ENCODE data around the gene MNT. TPM values are rescaled to one million over a fixed set of nuclear protein-coding genes. Genes with fewer than 3 reads are reported as not detected.
"Not testable (repeated sequence)": the region's sequence is repeated elsewhere in the genome, so short reads cannot be mapped to it uniquely, and the experiment has no call there.

Gene MNT
- polyA plus RNA-seq, 2 of the 4 experiments (the other 2 are of a cell fraction) = 4.5 to 25.9 TPM

- POLR2A ChIA-PET = no interaction called here
These were observed 48.6 kb upstream of the MNT start for GRCh38 chr17:2449486-2449885.

GRCh38 chr17:2447479-2447878 is 46.6 kb upstream of the MNT start:
- POLR2A ChIA-PET; H3K9me3 ChIP-seq; CTCF ChIA-PET; ATAC-seq; DNase-seq (ENCODE audit: low read depth in 1 of 2, low spot score in 1 of 2); H3K4me2 ChIP-seq; H3K4me3 ChIP-seq; H3K27ac ChIP-seq; FAIRE-seq; H3K4me1 ChIP-seq: not testable (repeated sequence)
- WGBS (ENCODE audit: missing lambda C conversion rate) = no CpG with 5 or more reads among the region's 29 CpGs

More at GRCh38 chr17:2449486-2449885, 48.6 kb upstream of the MNT start:
- FAIRE-seq = no peak
- 94% methylated on average over 2 of the region's 2 CpGs for WGBS (ENCODE audit: missing lambda C conversion rate)
- no peak overlapping the region for H3K27ac ChIP-seq
- H3K4me2 ChIP-seq = no peak overlapping the region
- ATAC-seq = no peak
- H3K4me1 ChIP-seq = no peaks in the 10 kb centered on the region; the same call in 2 of the 3 replicates
- H3K4me3 ChIP-seq = no peak overlapping the region
- DNase-seq (ENCODE audit: low read depth in 1 of 2, low spot score in 1 of 2) = no peak
- no peaks in the 10 kb centered on the region; the same call in 2 of the 3 replicates for H3K9me3 ChIP-seq
- TF ChIP-seq SREBF2 (IDR thresholded peaks at IDR 0.05) (no peak), FOSB (CRISPR knock-in tag; IDR thresholded peaks at IDR 0.05) (no peak), RAD21 (conservative IDR thresholded peaks at IDR 0.05 in 1 of 2, IDR thresholded peaks at IDR 0.05 in 1 of 2) (no peak), ATOH8 (CRISPR knock-in tag; IDR thresholded peaks at IDR 0.05; ENCODE audit: low read depth) (no peak), ELK1 (IDR thresholded peaks at IDR 0.05; ENCODE audit: low read depth, low read length) (no peak), MYC (IDR thresholded peaks at IDR 0.05; ENCODE audit: borderline replicate concordance, low read length) (no peak), HOXA7 (CRISPR knock-in tag; IDR thresholded peaks at IDR 0.05) (no peak), MAFK (IDR thresholded peaks at IDR 0.05; ENCODE audit: partially characterized antibody) (no peak), HES2 (IDR thresholded peaks at IDR 0.05) (no peak), TP53 (CRISPR knock-in tag; IDR thresholded peaks at IDR 0.05) (no peak), MAZ (IDR thresholded peaks at IDR 0.05; ENCODE audit: borderline replicate concordance, low read depth, low read length) (no peak), CHD2 (IDR thresholded peaks at IDR 0.05; ENCODE audit: low read length, partially characterized antibody) (no peak), NPAS2 (CRISPR knock-in tag; IDR thresholded peaks at IDR 0.05; ENCODE audit: borderline replicate concordance) (no peak), NFE2L2 (conservative IDR thresholded peaks at IDR 0.05; ENCODE audit: low read length) (no peak), POLR2A (IDR thresholded peaks at IDR 0.05; ENCODE audit: low read length) (no peak)
- CTCF ChIA-PET = interaction anchor here (0.7 to 1.1 kb wide), 3 partner anchors 10 to 262 kb away, joined by 3 to 5 read pairs (median 3); partner anchors contain the start of gene PAFAH1B1

- WGBS (ENCODE audit: missing lambda C conversion rate) = 100% methylated on average over 1 of the region's 1 CpG
- Histone ChIP-seq H3K4me2 (no peak overlapping the region), H3K4me3 (no peak overlapping the region), H3K9me3 (no peaks in the 10 kb centered on the region; the same call in 2 of the 3 replicates), H3K4me1 (peaks cover 23% of the 10 kb centered on the region), H3K27ac (no peak overlapping the region)
- ChIA-PET POLR2A (no interaction called here), CTCF (no interaction called here)
- ATAC-seq (no peak), FAIRE-seq (no peak), DNase-seq (ENCODE audit: low read depth in 1 of 2, low spot score in 1 of 2) (no peak)
- no peak for TF ChIP-seq BCL3 (IDR thresholded peaks at IDR 0.05)
These were observed 44.8 kb upstream of the MNT start for GRCh38 chr17:2445638-2446037.

- no peak for FAIRE-seq
- no peak overlapping the region for H3K4me3 ChIP-seq
- DNase-seq (ENCODE audit: low read depth in 1 of 2, low spot score in 1 of 2) = no peak
- H3K9me3 ChIP-seq = no peaks in the 10 kb centered on the region; the same call in 2 of the 3 replicates
- ChIA-PET CTCF (interaction anchor here (0.7 to 1.5 kb wide), 3 partner anchors 14 to 70 kb away, joined by 3 to 5 read pairs (median 4); no protein-coding TSS in a partner anchor), POLR2A (no interaction called here)
- no peak overlapping the region for H3K27ac ChIP-seq
- ATAC-seq = no peak; a peak in 2 of 6 replicates
- peaks cover 23% of the 10 kb centered on the region for H3K4me1 ChIP-seq
- TF ChIP-seq RCOR1 (IDR thresholded peaks at IDR 0.05; ENCODE audit: low read depth, low read length) = no peak
- TF ChIP-seq ZFP36 (IDR thresholded peaks at IDR 0.05; ENCODE audit: borderline replicate concordance, partially characterized antibody) = no peak
- no peak for TF ChIP-seq HDAC2 (IDR thresholded peaks at IDR 0.05)
- TF ChIP-seq PBX3 (IDR thresholded peaks at IDR 0.05) = no peak
- no peak for TF ChIP-seq GATA3 (IDR thresholded peaks at IDR 0.05; ENCODE audit: borderline replicate concordance)
- no peak for TF ChIP-seq CBX8 (IDR thresholded peaks at IDR 0.05)
- no peak for TF ChIP-seq RAD21 (conservative IDR thresholded peaks at IDR 0.05 in 1 of 2, IDR thresholded peaks at IDR 0.05 in 1 of 2)
- peak in 1 of 2 experiments; percentile 23; a peak in 1 of 4 replicates for TF ChIP-seq CEBPB (IDR thresholded peaks at IDR 0.05)
- no peak for TF ChIP-seq KDM1A (IDR thresholded peaks at IDR 0.05; ENCODE audit: low read depth)
- no peak overlapping the region for H3K4me2 ChIP-seq
- WGBS (ENCODE audit: missing lambda C conversion rate) = 94% methylated on average over 8 of the region's 8 CpGs
These were observed 43.5 kb upstream of the MNT start for GRCh38 chr17:2444382-2444781.
